ENCODE data around the gene CGREF1.
"Not testable (repeated sequence)": the region's sequence is repeated elsewhere in the genome, so short reads cannot be mapped to it uniquely, and the experiment has no call there.

The CGREF1 gene

GRCh38 chr2:27137322-27137935 is 18.5 kb upstream of the CGREF1 start:
- no peak for DNase-seq (ENCODE audit: low spot score)
- no peak for FAIRE-seq

GRCh38 chr2:27136751-27137150 is 17.8 kb upstream of the CGREF1 start:
- FAIRE-seq (no peak), DNase-seq (ENCODE audit: low spot score) (no peak)

GRCh38 chr2:27135478-27135955 is 16.6 kb upstream of the CGREF1 start:
- DNase-seq (ENCODE audit: low spot score) (no peak), FAIRE-seq (peak; percentile 93)

GRCh38 chr2:27134781-27135477 is 16.0 kb upstream of the CGREF1 start:
- DNase-seq (ENCODE audit: low spot score) (no peak), FAIRE-seq (no peak)

- DNase-seq (ENCODE audit: low spot score) (peak; percentile 100), FAIRE-seq (peak; percentile 77)
Measured at GRCh38 chr2:27133905-27134780, 15.2 kb upstream of the CGREF1 start, which contains the start of gene PREB. Gene PREB, minus strand, starts transcription at chr2:27134636. Its CDS starts 215 bp downstream, at chr2:27134421.

GRCh38 chr2:27133195-27133875 is 14.4 kb upstream of the CGREF1 start:
- no peak for DNase-seq (ENCODE audit: low spot score)
- no peak for FAIRE-seq

GRCh38 chr2:27131429-27131828 is 12.5 kb upstream of the CGREF1 start:
- DNase-seq (ENCODE audit: low spot score): no peak
- FAIRE-seq: no peak

- FAIRE-seq: no peak
Measured at GRCh38 chr2:27130396-27130795, 11.5 kb upstream of the CGREF1 start.

GRCh38 chr2:27128668-27129571 is 10.0 kb upstream of the CGREF1 start:
- no peak for FAIRE-seq
- no peak for DNase-seq (ENCODE audit: low spot score)

More at GRCh38 chr2:27130396-27130795, 11.5 kb upstream of the CGREF1 start:
- DNase-seq (ENCODE audit: low spot score): no peak

GRCh38 chr2:27127883-27128667 is 9.1 kb upstream of the CGREF1 start:
- DNase-seq (ENCODE audit: low spot score): no peak
- FAIRE-seq: no peak

GRCh38 chr2:27126252-27126710 is 7.4 kb upstream of the CGREF1 start:
- FAIRE-seq: no peak

GRCh38 chr2:27125104-27125503 is 6.2 kb upstream of the CGREF1 start:
- FAIRE-seq: no peak
- DNase-seq (ENCODE audit: low spot score): no peak

More at GRCh38 chr2:27126252-27126710, 7.4 kb upstream of the CGREF1 start:
- DNase-seq (ENCODE audit: low spot score): no peak

- peak; percentile 68 for FAIRE-seq
- peak; percentile 65 for DNase-seq (ENCODE audit: low spot score)
Measured at GRCh38 chr2:27123302-27124150, 4.6 kb upstream of the CGREF1 start, which contains the start of gene ABHD1. Gene ABHD1, plus strand, starts transcription at chr2:27123815. Its CDS starts 134 bp downstream, at chr2:27123949.

GRCh38 chr2:27122791-27123190 is 3.9 kb upstream of the CGREF1 start:
- DNase-seq (ENCODE audit: low spot score): no peak
- FAIRE-seq: no peak

GRCh38 chr2:27121906-27122305 is 3.0 kb upstream of the CGREF1 start:
- DNase-seq (ENCODE audit: low spot score) (no peak), FAIRE-seq (no peak)

- FAIRE-seq; DNase-seq (ENCODE audit: low spot score): not testable (repeated sequence)
Measured at GRCh38 chr2:27119330-27119670, 372 bp upstream of the CGREF1 start.

GRCh38 chr2:27117995-27118524 is 868 bp downstream of the CGREF1 start:
- FAIRE-seq: no peak
- no peak for DNase-seq (ENCODE audit: low spot score)

- DNase-seq (ENCODE audit: low spot score): no peak
- FAIRE-seq: no peak
Measured at GRCh38 chr2:27115519-27115918, 3.4 kb downstream of the CGREF1 start.

Data from urothelium cell line (cell line).